ENCODE results near the gene CASP8.

GRCh38 chr2:201235860-201236811 lies 24.2 kb upstream of the CASP8 start:
- no peak for TF ChIP-seq EZH2 (IDR thresholded peaks at IDR 0.05; ENCODE audit: low read depth, low read length, severe bottlenecking)
- no peak for TF ChIP-seq BCL11A (IDR thresholded peaks at IDR 0.05; ENCODE audit: low read depth in 2 of 2, low read length in 2 of 2)
- peak in 2 of 3 experiments; percentile 56 to 62; a peak in 3 of 4 replicates for TF ChIP-seq CTCF (IDR thresholded peaks at IDR 0.05; ENCODE audit: control extremely low read depth in 1 of 3, insufficient read depth in 1 of 3, low read depth in 1 of 3, low read length in 3 of 3)
- TF ChIP-seq RBBP5 (IDR thresholded peaks at IDR 0.05; ENCODE audit: borderline replicate concordance, low read depth, low read length): no peak
- TF ChIP-seq POLR2A (IDR thresholded peaks at IDR 0.05; ENCODE audit: control extremely low read depth in 1 of 2, low read depth in 2 of 2, low read length in 2 of 2): no peak
- TF ChIP-seq, protein P1, sequence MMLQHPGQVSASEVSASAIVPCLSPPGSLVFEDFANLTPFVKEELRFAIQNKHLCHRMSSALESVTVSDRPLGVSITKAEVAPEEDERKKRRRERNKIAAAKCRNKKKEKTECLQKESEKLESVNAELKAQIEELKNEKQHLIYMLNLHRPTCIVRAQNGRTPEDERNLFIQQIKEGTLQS (IDR thresholded peaks at IDR 0.05; ENCODE audit: insufficient read depth, low read depth, low read length): no peak
- TF ChIP-seq JUND (IDR thresholded peaks at IDR 0.05; ENCODE audit: low read length): no peak
- TF ChIP-seq CHD2 (IDR thresholded peaks at IDR 0.05; ENCODE audit: low read length): no peak
- no peak for TF ChIP-seq CREB1 (IDR thresholded peaks at IDR 0.05)
- TF ChIP-seq EP300 (IDR thresholded peaks at IDR 0.05; ENCODE audit: borderline replicate concordance in 1 of 2, low read depth in 2 of 2, low read length in 2 of 2): no peak
- TF ChIP-seq YY1 (IDR thresholded peaks at IDR 0.05; ENCODE audit: low read depth, low read length): no peak
- TF ChIP-seq RAD21 (IDR thresholded peaks at IDR 0.05 in 1 of 2, conservative IDR thresholded peaks at IDR 0.05 in 1 of 2; ENCODE audit: low read depth in 2 of 2, low read length in 2 of 2): peak; percentile 77 to 88
